Cardiac muscle cell (in vitro differentiated cells and primary cell): ENCODE results near the gene PACS2. TPM values are rescaled to one million over a fixed set of nuclear protein-coding genes. Genes with fewer than 3 reads are reported as not detected.
A peak's percentile ranks its signal among the peaks of the same experiment; 100 is the strongest.

ENCODE experiments used
- DNase-seq, 2 donors: peaks; one replicate each; pipeline versions ENCODE4 v3.0.0 to v3.0.0-alpha.2; 2010 to 2017; ENCODE audit warnings: low read depth in 1 of 2, low spot score in 1 of 2
- H3K27ac ChIP-seq: fragments of 200-600 bp; sonication (generic); 2 replicates; pipeline ENCODE4 v1.5.1; 2016
- H3K27me3 ChIP-seq: fragments of 200-600 bp; sonication (generic); 2 replicates; pipeline ENCODE4 v1.6.0; 2016; ENCODE audit warnings: control low read depth
- H3K36me3 ChIP-seq: fragments of 200-600 bp; sonication (generic); 2 replicates; pipeline ENCODE4 v1.5.1; 2016; ENCODE audit warnings: control low read depth
- H3K4me1 ChIP-seq: fragments of 200-600 bp; sonication (generic); 2 replicates; pipeline ENCODE4 v1.8.1; 2017; ENCODE audit warnings: low read depth, mild to moderate bottlenecking, mixed run types
- H3K4me3 ChIP-seq: fragments of 200-600 bp; sonication (generic); 2 replicates; pipeline ENCODE4 v1.5.1; 2016; ENCODE audit warnings: mild to moderate bottlenecking
- H3K9me3 ChIP-seq: fragments of 200-600 bp; sonication (generic); 2 replicates; pipeline ENCODE4 v1.5.1; 2017; ENCODE audit warnings: low read depth, mild to moderate bottlenecking, control low read depth
- CTCF ChIP-seq: IDR thresholded peaks from 2 replicates; pipeline ENCODE4 v1.5.1; 2012; ENCODE audit warnings: low read depth, mild to moderate bottlenecking, low read length
- polyA plus RNA-seq: library from polyadenylated mRNA; unstranded; fragments of >200 nt; fragmentation: Nextera tagmentation; extraction: Ambion mirVana; gene quantifications from 2 replicates; pipeline ENCODE4 v1.2.1, GENCODE V29; 2016
- total RNA-seq: library from RNA; depleted of rRNA; stranded (reverse); fragments of >200 nt; gene quantifications from 2 replicates; pipeline ENCODE4 v1.2.3, GENCODE V29; 2016

Gene PACS2
- total and polyA plus RNA-seq, 2 experiments from 2014 or later, result 66.1 to 144 TPM

- no peaks in the 10 kb centered on the region for H3K9me3 ChIP-seq
- no peaks in the 10 kb centered on the region for H3K27me3 ChIP-seq
- no peaks in the 10 kb centered on the region for H3K36me3 ChIP-seq
- no peak for DNase-seq
- no peak overlapping the region for H3K27ac ChIP-seq
- H3K4me1 ChIP-seq, result peaks cover 3% of the 10 kb centered on the region
- H3K4me3 ChIP-seq, result no peak overlapping the region
- TF ChIP-seq CTCF, result no peak
These were observed 87.2 kb downstream of the PACS2 start for GRCh38 chr14:105401699-105402098.

- DNase-seq, result no peak
- Histone ChIP-seq H3K36me3 (no peaks in the 10 kb centered on the region), H3K4me3 (no peak overlapping the region), H3K4me1 (no peaks in the 10 kb centered on the region), H3K27ac (no peak overlapping the region), H3K9me3 (no peaks in the 10 kb centered on the region), H3K27me3 (peaks cover 18% of the 10 kb centered on the region)
- TF ChIP-seq CTCF, result no peak
These were observed 94.0 kb downstream of the PACS2 start for GRCh38 chr14:105408592-105408991.

- Histone ChIP-seq H3K4me1 (no peaks in the 10 kb centered on the region), H3K36me3 (no peaks in the 10 kb centered on the region), H3K4me3 (no peak overlapping the region), H3K27me3 (peaks cover 18% of the 10 kb centered on the region), H3K9me3 (no peaks in the 10 kb centered on the region), H3K27ac (no peak overlapping the region)
- DNase-seq, result no peak
- no peak for TF ChIP-seq CTCF
These were observed 94.8 kb downstream of the PACS2 start for GRCh38 chr14:105409364-105409763.

GRCh38 chr14:105410642-105411016 is 96.1 kb downstream of the PACS2 start:
- Histone ChIP-seq H3K4me1 (no peaks in the 10 kb centered on the region), H3K36me3 (no peaks in the 10 kb centered on the region), H3K4me3 (no peak overlapping the region), H3K27me3 (peaks cover 18% of the 10 kb centered on the region), H3K9me3 (no peaks in the 10 kb centered on the region), H3K27ac (no peak overlapping the region)
- no peak for TF ChIP-seq CTCF
- no peak for DNase-seq

GRCh38 chr14:105411017-105411941 is 96.7 kb downstream of the PACS2 start:
- Histone ChIP-seq H3K27me3 (peaks cover 18% of the 10 kb centered on the region), H3K9me3 (no peaks in the 10 kb centered on the region), H3K4me1 (no peaks in the 10 kb centered on the region), H3K27ac (no peak overlapping the region), H3K36me3 (no peaks in the 10 kb centered on the region), H3K4me3 (peak overlapping the region; percentile 10)
- TF ChIP-seq CTCF, result no peak
- DNase-seq, result peak; percentile 56 to 80
